Transverse colon (tissue), 4 donors: Measurements from ENCODE around the gene SDC3. TPM values are rescaled to one million over a fixed set of nuclear protein-coding genes. Genes with fewer than 3 reads are reported as not detected.
A peak's percentile ranks its signal among the peaks of the same experiment; 100 is the strongest.

Experiments used
- DNase-seq: peaks from one replicate; pipeline ENCODE4 v3.0.0-alpha.2; 2019
- H3K27ac ChIP-seq, 4 donors: fragments of 200-600 bp; sonication (generic); 2 replicates each; pipeline ENCODE4 v1.5.1; 2016 to 2018; ENCODE audit warnings: inconsistent platforms in 4 of 4
- H3K27me3 ChIP-seq: fragments of 200-600 bp; sonication (generic); 2 replicates; pipeline ENCODE4 v1.5.1; 2017; ENCODE audit warnings: inconsistent platforms
- H3K36me3 ChIP-seq, 4 donors: fragments of 200-600 bp; sonication (generic); 2 replicates each; pipeline ENCODE4 v1.5.1; 2017 to 2019; ENCODE audit warnings: inconsistent platforms in 4 of 4
- H3K4me1 ChIP-seq, 4 donors: fragments of 200-600 bp; sonication (generic); 2 replicates each; pipeline ENCODE4 v1.5.1; 2017 to 2020; ENCODE audit warnings: inconsistent platforms in 4 of 4
- H3K4me3 ChIP-seq, 4 donors: fragments of 200-600 bp; sonication (generic); 1 replicate in 1 of 4; 2 replicates in 3 of 4; pipeline versions ENCODE4 v1.5.1 to v1.6.1; 2017 to 2019; ENCODE audit warnings: inconsistent platforms in 4 of 4
- H3K9me3 ChIP-seq, 2 donors: fragments of 200-600 bp; sonication (generic); 2 replicates each; pipeline ENCODE4 v1.5.1; 2017 to 2019; ENCODE audit warnings: inconsistent platforms in 2 of 2
- CTCF ChIP-seq, 5 experiments: fragments of 200-600 bp in 3 of 5; fragments of 450-650 bp in 2 of 5; sonication (generic) in 3 of 5; IDR thresholded peaks; 1 replicate in 2 of 5; 2 replicates in 3 of 5; pipeline ENCODE4 v1.5.1; 2016 to 2017; ENCODE audit warnings: antibody characterized with exemption in 5 of 5, inconsistent platforms in 3 of 5, mild to moderate bottlenecking in 2 of 5, moderate library complexity in 1 of 5
- EP300 ChIP-seq: sonication (generic); formaldehyde crosslinking; IDR thresholded peaks from one replicate; pipeline ENCODE4 v1.6.1; 2017; ENCODE audit warnings: antibody characterized with exemption, low read depth
- POLR2A ChIP-seq: fragments of 450-650 bp; IDR thresholded peaks from one replicate; pipeline ENCODE4 v1.6.1; 2016; ENCODE audit warnings: antibody characterized with exemption, mild to moderate bottlenecking, moderate library complexity
- POLR2AphosphoS5 ChIP-seq, 3 donors: sonication (generic); formaldehyde crosslinking; IDR thresholded peaks; one replicate each; pipeline ENCODE4 v1.6.1; 2016; ENCODE audit warnings: antibody characterized with exemption in 3 of 3
- WGBS, 2 donors: methylation state at CpG; one replicate each; pipeline ENCODE4 v1.1.5; 2018; ENCODE audit warnings: low coverage in 1 of 2; 5-methylcytosine and 5-hydroxymethylcytosine counted together
- in situ Hi-C, 4 donors: fragments of 200-750 bp; cut with MboI; loops; one replicate each; pipeline versions ENCODE4 v1.15.0 to v1.15.1; 2017; ENCODE audit warnings: low sequenced_read_pairs in 3 of 4, low pct_ligation_motif_present in 1 of 4, low pct_unique_long_range_greater_than_20kb in 1 of 4
- intact Hi-C: fragments of 100-400 bp; cut with DNase I; formaldehyde crosslinking; loops from one replicate; pipeline ENCODE4 v1.15.1; 2023; ENCODE audit warnings: low total_unique reads
- total RNA-seq, 4 donors: library from RNA; depleted of rRNA; stranded (reverse); fragments of >200 nt; gene quantifications; one replicate each; pipeline ENCODE4 v1.1.0, GENCODE V29; 2016

SDC3 gene
- total RNA-seq, 4 donors from 2014 or later: 7.9 to 35.4 (median 10.1) TPM

- no peak for TF ChIP-seq EP300
- no peak for TF ChIP-seq POLR2A
- TF ChIP-seq CTCF (IDR thresholded peaks at IDR 0.05): no peak
- no peak for TF ChIP-seq POLR2AphosphoS5 (IDR thresholded peaks at IDR 0.05)
- no peak for DNase-seq
- H3K4me1 ChIP-seq: peaks cover 17 to 44% (median 32%) of the 10 kb centered on the region in 4 donors
- peak overlapping the region in 2 of 4 donors; percentile 26 to 85 for H3K27ac ChIP-seq
- H3K4me3 ChIP-seq: no peak overlapping the region
- H3K36me3 ChIP-seq: no peaks in the 10 kb centered on the region
- WGBS, 2 donors: 72 to 83% methylated on average over 3 to 13 of the region's 13 CpGs
- intact Hi-C loops: no loop called here
- H3K9me3 ChIP-seq: no peaks in the 10 kb centered on the region
- H3K27me3 ChIP-seq: no peaks in the 10 kb centered on the region
- in situ Hi-C loops: no loop called here
Observed at GRCh38 chr1:30899577-30900389, 8.8 kb downstream of the SDC3 start.

DNA sequence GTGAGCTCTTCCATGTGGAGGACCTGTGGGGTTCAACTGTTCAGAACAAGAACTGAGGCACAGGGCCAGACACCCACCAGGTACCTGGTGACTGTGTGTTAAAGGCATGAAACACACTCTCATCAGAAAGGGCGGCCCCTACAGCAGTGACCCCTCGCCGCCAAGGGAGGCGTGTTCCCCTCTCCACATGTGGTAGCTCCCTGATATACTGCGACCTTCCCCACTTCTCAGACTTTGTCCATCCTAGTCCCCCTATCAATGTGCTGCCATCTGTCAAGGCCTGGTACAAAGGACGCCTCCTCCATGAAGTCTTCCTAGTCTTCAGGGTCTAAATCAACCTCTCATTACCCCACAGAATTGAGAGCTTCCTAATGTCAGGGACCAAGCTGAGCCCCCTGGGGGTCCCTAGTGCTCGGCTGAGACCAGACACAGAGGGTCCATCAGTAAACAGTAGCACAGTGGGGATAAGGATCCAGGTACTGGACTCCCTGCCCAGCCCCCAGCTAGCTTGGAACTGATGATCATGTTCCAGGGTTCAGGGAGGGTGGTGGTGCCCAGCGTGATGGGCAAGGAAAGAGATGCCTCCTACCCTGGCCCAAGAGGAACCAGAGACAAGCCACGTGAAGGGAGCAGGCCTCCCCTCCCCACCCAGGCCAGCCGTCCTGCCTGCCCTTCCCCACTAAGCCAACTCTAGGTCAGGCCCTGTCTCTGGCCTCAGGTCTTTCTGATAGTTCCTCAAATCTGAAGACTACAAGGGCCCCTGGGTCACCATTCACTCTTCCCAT is 10.3 kb downstream of the SDC3 start:
- Histone ChIP-seq H3K27ac (peak overlapping the region in 3 of 4 donors; percentile 32 to 93 (median 67)), H3K36me3 (no peaks in the 10 kb centered on the region), H3K27me3 (no peaks in the 10 kb centered on the region), H3K4me3 (no peak overlapping the region), H3K4me1 (peaks cover 17 to 40% (median 36%) of the 10 kb centered on the region in 4 donors), H3K9me3 (no peaks in the 10 kb centered on the region)
- in situ Hi-C loops (no loop called here), intact Hi-C loops (no loop called here)
- WGBS, 2 donors: 83% methylated on average over 10 of the region's 10 CpGs; no CpG with 5 or more reads in 1 of the 2 donors
- no peak for DNase-seq
- no peak for TF ChIP-seq POLR2A

DNA sequence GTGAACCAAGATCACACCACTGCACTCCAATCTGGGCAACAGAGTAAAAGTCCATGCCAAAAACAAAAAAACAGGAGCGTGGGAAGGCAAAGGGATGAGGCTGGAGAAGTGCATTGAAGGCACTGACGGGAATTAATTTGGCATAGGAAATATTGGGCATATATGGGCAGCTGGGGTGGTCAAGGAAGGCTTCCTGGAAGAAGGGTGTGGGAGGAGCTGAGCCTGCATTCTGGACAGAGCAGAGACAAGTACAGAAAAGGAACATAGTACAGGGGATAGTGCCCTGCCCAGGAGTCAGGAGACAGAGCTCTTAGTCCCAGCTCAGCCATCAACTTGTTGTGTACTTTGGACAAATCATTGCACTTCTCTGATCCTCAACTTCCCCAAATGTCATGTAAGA is 11.7 kb downstream of the SDC3 start:
- no peaks in the 10 kb centered on the region for H3K36me3 ChIP-seq
- H3K4me1 ChIP-seq: peaks cover 10 to 34% (median 27%) of the 10 kb centered on the region in 4 donors
- 63 to 69% methylated on average over 2 of the region's 2 CpGs for WGBS, 2 donors

GRCh38 chr1:30895944-30896660 is 12.5 kb downstream of the SDC3 start:
- Histone ChIP-seq H3K9me3 (no peaks in the 10 kb centered on the region), H3K4me3 (no peak overlapping the region), H3K4me1 (peaks cover 2 to 27% (median 20%) of the 10 kb centered on the region in 4 donors), H3K27me3 (no peaks in the 10 kb centered on the region), H3K36me3 (no peaks in the 10 kb centered on the region), H3K27ac (peak overlapping the region; percentile 53 to 93 (median 70))
- intact Hi-C loops (no loop called here), in situ Hi-C loops (no loop called here)
- DNase-seq: no peak
- no peak for TF ChIP-seq POLR2A
- no peak for TF ChIP-seq CTCF (IDR thresholded peaks at IDR 0.05)
- no peak for TF ChIP-seq EP300
- no peak for TF ChIP-seq POLR2AphosphoS5 (IDR thresholded peaks at IDR 0.05)
- 57 to 68% methylated on average over 3 to 6 of the region's 6 CpGs for WGBS, 2 donors

More for the DNA sequence above, 11.7 kb downstream of the SDC3 start:
- in situ Hi-C loops: no loop called here
- H3K4me3 ChIP-seq: no peak overlapping the region
- intact Hi-C loops: no loop called here
- TF ChIP-seq EP300 (no peak), POLR2AphosphoS5 (IDR thresholded peaks at IDR 0.05) (no peak), POLR2A (no peak), CTCF (IDR thresholded peaks at IDR 0.05) (no peak)
- no peaks in the 10 kb centered on the region for H3K27me3 ChIP-seq
- peak overlapping the region; percentile 53 to 93 (median 70) for H3K27ac ChIP-seq
- no peak for DNase-seq
- no peaks in the 10 kb centered on the region for H3K9me3 ChIP-seq
